ENCODE data around the gene TBC1D8B. TPM values are rescaled to one million over a fixed set of nuclear protein-coding genes. Genes with fewer than 3 reads are reported as not detected.

Gene TBC1D8B
- total and polyA plus RNA-seq, 4 donors = 4.0 to 20.7 (median 8.7) TPM

GRCh38 chrX:106901781-106902219 lies 99.3 kb downstream of the TBC1D8B start:
- H3K36me3 ChIP-seq (ENCODE audit: control insufficient read depth in 1 of 2, insufficient read depth in 2 of 2, low read length in 1 of 2) = no peaks in the 10 kb centered on the region
- WGBS, 2 donors = 62 to 90% methylated on average over 4 of the region's 4 CpGs
- no peaks in the 10 kb centered on the region for H3K4me1 ChIP-seq (ENCODE audit: control insufficient read depth in 1 of 2, insufficient read depth in 2 of 2, low read length in 2 of 2)
- H3K27me3 ChIP-seq (ENCODE audit: control insufficient read depth in 1 of 2, insufficient read depth in 2 of 2, low read length in 1 of 2) = no peaks in the 10 kb centered on the region
- no peak overlapping the region for H3K27ac ChIP-seq (ENCODE audit: low read depth in 1 of 2, low read length in 2 of 2)
- no peak for ATAC-seq (ENCODE audit: low FRiP score)
- DNase-seq = no peak
- no peaks in the 10 kb centered on the region for H3K9me3 ChIP-seq (ENCODE audit: control insufficient read depth, low read length)
- intact Hi-C loops (cut with DNase I) = no loop called here
- H3K4me3 ChIP-seq (ENCODE audit: low read length in 2 of 2) = no peak overlapping the region

GRCh38 chrX:106902684-106903083 lies 100.2 kb downstream of the TBC1D8B start:
- intact Hi-C loops (cut with DNase I) = no loop called here
- DNase-seq (no peak), ATAC-seq (ENCODE audit: low FRiP score) (no peak)
- no peaks in the 10 kb centered on the region for H3K27me3 ChIP-seq (ENCODE audit: control insufficient read depth in 1 of 2, insufficient read depth in 2 of 2, low read length in 1 of 2)
- no peaks in the 10 kb centered on the region for H3K4me1 ChIP-seq (ENCODE audit: control insufficient read depth in 1 of 2, insufficient read depth in 2 of 2, low read length in 2 of 2)
- no peaks in the 10 kb centered on the region for H3K9me3 ChIP-seq (ENCODE audit: control insufficient read depth, low read length)
- H3K4me3 ChIP-seq (ENCODE audit: low read length in 2 of 2) = no peak overlapping the region
- H3K36me3 ChIP-seq (ENCODE audit: control insufficient read depth in 1 of 2, insufficient read depth in 2 of 2, low read length in 1 of 2) = no peaks in the 10 kb centered on the region
- WGBS, 2 donors = 89 to 96% methylated on average over 2 of the region's 2 CpGs
- no peak overlapping the region for H3K27ac ChIP-seq (ENCODE audit: low read depth in 1 of 2, low read length in 2 of 2)

- H3K4me1 ChIP-seq (ENCODE audit: control insufficient read depth in 1 of 2, insufficient read depth in 2 of 2, low read length in 2 of 2) = no peaks in the 10 kb centered on the region
- ATAC-seq (ENCODE audit: low FRiP score) (no peak), DNase-seq (no peak)
- H3K27me3 ChIP-seq (ENCODE audit: control insufficient read depth in 1 of 2, insufficient read depth in 2 of 2, low read length in 1 of 2) = no peaks in the 10 kb centered on the region
- intact Hi-C loops (cut with DNase I) = no loop called here
- no peaks in the 10 kb centered on the region for H3K9me3 ChIP-seq (ENCODE audit: control insufficient read depth, low read length)
- no peaks in the 10 kb centered on the region for H3K36me3 ChIP-seq (ENCODE audit: control insufficient read depth in 1 of 2, insufficient read depth in 2 of 2, low read length in 1 of 2)
- no peak within 1 kb of the TSS for H3K4me3 ChIP-seq (ENCODE audit: low read length in 2 of 2)
- no peak within 1 kb of the TSS for H3K27ac ChIP-seq (ENCODE audit: low read depth in 1 of 2, low read length in 2 of 2)
- WGBS, 2 donors = 67 to 87% methylated on average over 1 of the region's 1 CpG
Measured at GRCh38 chrX:106903291-106903824, 100.9 kb downstream of the TBC1D8B start, which contains the start of gene RIPPLY1. TSS of gene RIPPLY1 (minus strand) at chrX:106903341. CDS start at chrX:106903287, 54 bp downstream.

- no peak for DNase-seq
- peak; percentile 37 for ATAC-seq (ENCODE audit: low FRiP score)
- Histone ChIP-seq H3K4me3 (ENCODE audit: low read length in 2 of 2) (no peak overlapping the region), H3K9me3 (ENCODE audit: control insufficient read depth, low read length) (no peaks in the 10 kb centered on the region), H3K36me3 (ENCODE audit: control insufficient read depth in 1 of 2, insufficient read depth in 2 of 2, low read length in 1 of 2) (no peaks in the 10 kb centered on the region), H3K27ac (ENCODE audit: low read depth in 1 of 2, low read length in 2 of 2) (no peak overlapping the region), H3K27me3 (ENCODE audit: control insufficient read depth in 1 of 2, insufficient read depth in 2 of 2, low read length in 1 of 2) (no peaks in the 10 kb centered on the region), H3K4me1 (ENCODE audit: control insufficient read depth in 1 of 2, insufficient read depth in 2 of 2, low read length in 2 of 2) (no peaks in the 10 kb centered on the region)
- 44 to 64% methylated on average over 5 of the region's 5 CpGs for WGBS, 2 donors
- intact Hi-C loops (cut with DNase I) = no loop called here
Measured at GRCh38 chrX:106903856-106904528, 101.5 kb downstream of the TBC1D8B start.

GRCh38 chrX:106905064-106905708 lies 102.7 kb downstream of the TBC1D8B start:
- H3K27me3 ChIP-seq (ENCODE audit: control insufficient read depth in 1 of 2, insufficient read depth in 2 of 2, low read length in 1 of 2) = no peaks in the 10 kb centered on the region
- WGBS, 2 donors = 53 to 68% methylated on average over 5 of the region's 5 CpGs

GRCh38 chrX:106906361-106906760 lies 103.9 kb downstream of the TBC1D8B start:
- ATAC-seq (ENCODE audit: low FRiP score) = no peak
- no peak for DNase-seq
- intact Hi-C loops (cut with DNase I) = no loop called here
- Histone ChIP-seq H3K27me3 (ENCODE audit: control insufficient read depth in 1 of 2, insufficient read depth in 2 of 2, low read length in 1 of 2) (no peaks in the 10 kb centered on the region), H3K27ac (ENCODE audit: low read depth in 1 of 2, low read length in 2 of 2) (no peak overlapping the region), H3K36me3 (ENCODE audit: control insufficient read depth in 1 of 2, insufficient read depth in 2 of 2, low read length in 1 of 2) (no peaks in the 10 kb centered on the region), H3K4me3 (ENCODE audit: low read length in 2 of 2) (no peak overlapping the region), H3K4me1 (ENCODE audit: control insufficient read depth in 1 of 2, insufficient read depth in 2 of 2, low read length in 2 of 2) (no peaks in the 10 kb centered on the region), H3K9me3 (ENCODE audit: control insufficient read depth, low read length) (no peaks in the 10 kb centered on the region)
- WGBS, 2 donors = 45 to 54% methylated on average over 6 of the region's 6 CpGs

More at GRCh38 chrX:106905064-106905708, 102.7 kb downstream of the TBC1D8B start:
- Histone ChIP-seq H3K4me3 (ENCODE audit: low read length in 2 of 2) (no peak overlapping the region), H3K36me3 (ENCODE audit: control insufficient read depth in 1 of 2, insufficient read depth in 2 of 2, low read length in 1 of 2) (no peaks in the 10 kb centered on the region), H3K9me3 (ENCODE audit: control insufficient read depth, low read length) (no peaks in the 10 kb centered on the region), H3K4me1 (ENCODE audit: control insufficient read depth in 1 of 2, insufficient read depth in 2 of 2, low read length in 2 of 2) (no peaks in the 10 kb centered on the region), H3K27ac (ENCODE audit: low read depth in 1 of 2, low read length in 2 of 2) (no peak overlapping the region)
- intact Hi-C loops (cut with DNase I) = no loop called here
- DNase-seq = no peak
- peak; percentile 29 for ATAC-seq (ENCODE audit: low FRiP score)

- intact Hi-C loops (cut with DNase I) = no loop called here
- Histone ChIP-seq H3K27me3 (ENCODE audit: control insufficient read depth in 1 of 2, insufficient read depth in 2 of 2, low read length in 1 of 2) (no peaks in the 10 kb centered on the region), H3K4me1 (ENCODE audit: control insufficient read depth in 1 of 2, insufficient read depth in 2 of 2, low read length in 2 of 2) (no peaks in the 10 kb centered on the region), H3K4me3 (ENCODE audit: low read length in 2 of 2) (no peak overlapping the region), H3K27ac (ENCODE audit: low read depth in 1 of 2, low read length in 2 of 2) (no peak overlapping the region), H3K36me3 (ENCODE audit: control insufficient read depth in 1 of 2, insufficient read depth in 2 of 2, low read length in 1 of 2) (no peaks in the 10 kb centered on the region), H3K9me3 (ENCODE audit: control insufficient read depth, low read length) (no peaks in the 10 kb centered on the region)
- DNase-seq (no peak), ATAC-seq (ENCODE audit: low FRiP score) (no peak)
- WGBS, 2 donors = 68 to 79% methylated on average over 2 of the region's 2 CpGs
Measured at GRCh38 chrX:106912864-106913263, 110.4 kb downstream of the TBC1D8B start.

GRCh38 chrX:106917830-106918500 lies 115.5 kb downstream of the TBC1D8B start:
- intact Hi-C loops (cut with DNase I) = no loop called here
- WGBS, 2 donors = 50 to 61% methylated on average over 6 of the region's 6 CpGs
- no peak for ATAC-seq (ENCODE audit: low FRiP score)
- H3K4me3 ChIP-seq (ENCODE audit: low read length in 2 of 2) = no peak overlapping the region
- H3K9me3 ChIP-seq (ENCODE audit: control insufficient read depth, low read length) = no peaks in the 10 kb centered on the region
- H3K36me3 ChIP-seq (ENCODE audit: control insufficient read depth in 1 of 2, insufficient read depth in 2 of 2, low read length in 1 of 2) = no peaks in the 10 kb centered on the region
- no peak overlapping the region for H3K27ac ChIP-seq (ENCODE audit: low read depth in 1 of 2, low read length in 2 of 2)
- H3K4me1 ChIP-seq (ENCODE audit: control insufficient read depth in 1 of 2, insufficient read depth in 2 of 2, low read length in 2 of 2) = no peaks in the 10 kb centered on the region
- DNase-seq = no peak
- H3K27me3 ChIP-seq (ENCODE audit: control insufficient read depth in 1 of 2, insufficient read depth in 2 of 2, low read length in 1 of 2) = no peaks in the 10 kb centered on the region

Data from aorta (tissue), 5 donors.